A673 (cell line): ENCODE measurements around the gene TSKS.

Experiments
- CTCF ChIP-seq: fragments of 300-800, 200-600 bp; sonication (generic); conservative IDR thresholded peaks from 2 replicates; pipeline ENCODE4 v1.5.1; 2017; ENCODE audit warnings: low read depth, mild to moderate bottlenecking, antibody characterized with exemption, low read length, moderate library complexity, mixed read lengths
- EZH2 ChIP-seq: fragments of 200-600 bp; sonication (generic); IDR thresholded peaks from 2 replicates; pipeline ENCODE4 v1.6.1; 2017; ENCODE audit warnings: borderline replicate concordance, low read depth, mild to moderate bottlenecking, mixed read lengths, antibody characterized with exemption, low read length; ENCODE audit not compliant: poor library complexity, severe bottlenecking

- no peak for TF ChIP-seq CTCF
- no peak for TF ChIP-seq EZH2
Measured at GRCh38 chr19:49803529-49803856, 40.4 kb upstream of the TSKS start.
